ENCODE measurements around the gene LPXN.

LPXN gene

GRCh38 chr11:58575377-58576020 lies at the start of gene LPXN:
LPXN (minus strand) TSS chr11:58575856; CDS start chr11:58575772, 84 bp downstream.
- DNase-seq (ENCODE audit: low read depth) = peak; percentile 83
- TF ChIP-seq CTCF (conservative IDR thresholded peaks at IDR 0.05; ENCODE audit: low read length) = no peak
- peak within 1 kb of the TSS; percentile 45 for H3K4me3 ChIP-seq (ENCODE audit: low read length)

- DNase-seq (ENCODE audit: low read depth) = peak; percentile 16
- no peak overlapping the region for H3K4me3 ChIP-seq (ENCODE audit: low read length)
- no peak for TF ChIP-seq CTCF (conservative IDR thresholded peaks at IDR 0.05; ENCODE audit: low read length)
Observed at GRCh38 chr11:58625086-58625485, 49.4 kb upstream of the LPXN start.

GRCh38 chr11:58622344-58622743 lies 46.7 kb upstream of the LPXN start, which contains the start of gene CNTF:
CNTF (plus strand) TSS chr11:58622665; CDS start chr11:58622753, 88 bp downstream.
- no peak for TF ChIP-seq CTCF (conservative IDR thresholded peaks at IDR 0.05; ENCODE audit: low read length)
- DNase-seq (ENCODE audit: low read depth) = peak; percentile 31
- H3K4me3 ChIP-seq (ENCODE audit: low read length) = no peak within 1 kb of the TSS

GRCh38 chr11:58621586-58622262 lies 46.1 kb upstream of the LPXN start:
- H3K4me3 ChIP-seq (ENCODE audit: low read length) = no peak overlapping the region
- TF ChIP-seq CTCF (conservative IDR thresholded peaks at IDR 0.05; ENCODE audit: low read length) = no peak
- DNase-seq (ENCODE audit: low read depth) = no peak

GRCh38 chr11:58617976-58618557 lies 42.4 kb upstream of the LPXN start:
- no peak for DNase-seq (ENCODE audit: low read depth)
- TF ChIP-seq CTCF (conservative IDR thresholded peaks at IDR 0.05; ENCODE audit: low read length) = no peak
- no peak overlapping the region for H3K4me3 ChIP-seq (ENCODE audit: low read length)

GRCh38 chr11:58616594-58616993 lies 40.9 kb upstream of the LPXN start:
- no peak overlapping the region for H3K4me3 ChIP-seq (ENCODE audit: low read length)
- no peak for TF ChIP-seq CTCF (conservative IDR thresholded peaks at IDR 0.05; ENCODE audit: low read length)
- DNase-seq (ENCODE audit: low read depth) = peak; percentile 93

Measured in AG10803 (cell line).